Measurements from ENCODE around the gene PRSS53.

The PRSS53 gene

GRCh38 chr16:31077024-31077423, 11.7 kb downstream of the PRSS53 start:
- DNase-seq = no peak

GRCh38 chr16:31076319-31076718, 12.4 kb downstream of the PRSS53 start:
- DNase-seq = no peak

GRCh38 chr16:31074814-31075183, 13.9 kb downstream of the PRSS53 start:
- no peak for DNase-seq

GRCh38 chr16:31073970-31074813, 14.6 kb downstream of the PRSS53 start, which contains the start of the genes ZNF646 and ZNF668:
Gene ZNF646 (plus strand): TSS chr16:31074422. CDS start chr16:31076325, 1,903 bp downstream.
Gene ZNF668 (minus strand): TSS chr16:31074240. CDS start chr16:31064459, 9,781 bp downstream.
- DNase-seq = peak; percentile 97

- DNase-seq = peak; percentile 73
These were observed 15.4 kb downstream of the PRSS53 start for GRCh38 chr16:31073142-31073969.

GRCh38 chr16:31072540-31073141, 16.1 kb downstream of the PRSS53 start:
- no peak for DNase-seq

- DNase-seq = no peak
These were observed 16.9 kb downstream of the PRSS53 start for GRCh38 chr16:31071861-31072260.

GRCh38 chr16:31067342-31067741, 21.4 kb downstream of the PRSS53 start:
- DNase-seq = no peak

GRCh38 chr16:31064882-31065461, 23.8 kb downstream of the PRSS53 start:
- no peak for DNase-seq

- DNase-seq = no peak
These were observed 24.7 kb downstream of the PRSS53 start for GRCh38 chr16:31063843-31064611.

- DNase-seq = no peak
These were observed 25.3 kb downstream of the PRSS53 start for GRCh38 chr16:31063495-31063842.

- no peak for DNase-seq
These were observed 26.8 kb downstream of the PRSS53 start for GRCh38 chr16:31061813-31062440.

GRCh38 chr16:31061126-31061812, 27.5 kb downstream of the PRSS53 start:
- DNase-seq = no peak

GRCh38 chr16:31055613-31056012, 33.1 kb downstream of the PRSS53 start:
- no peak for DNase-seq

- no peak for DNase-seq
These were observed 36.6 kb downstream of the PRSS53 start for GRCh38 chr16:31052114-31052513.

GRCh38 chr16:31050280-31051030, 38.3 kb downstream of the PRSS53 start:
- no peak for DNase-seq

- no peak for DNase-seq
These were observed 44.8 kb downstream of the PRSS53 start for GRCh38 chr16:31043898-31044481.

GRCh38 chr16:31043352-31043751, 45.4 kb downstream of the PRSS53 start:
- no peak for DNase-seq

- no peak for DNase-seq
These were observed 45.9 kb downstream of the PRSS53 start for GRCh38 chr16:31042866-31043265.

GRCh38 chr16:31038993-31039392, 49.8 kb downstream of the PRSS53 start:
- DNase-seq = no peak
